LNCAP (cell line): ENCODE measurements around the gene ZNF79.

Source experiments
- CTCF ChIP-seq: fragments of 450-650 bp; IDR thresholded peaks from 2 replicates; pipeline ENCODE4 v1.5.1; 2017; ENCODE audit warnings: mild to moderate bottlenecking

ZNF79 gene

GRCh38 chr9:127411122-127411521 lies 13.1 kb upstream of the ZNF79 start:
- TF ChIP-seq CTCF: no peak

- TF ChIP-seq CTCF: no peak
Measured at GRCh38 chr9:127415141-127415540, 9.0 kb upstream of the ZNF79 start.

- no peak for TF ChIP-seq CTCF
Measured at GRCh38 chr9:127415657-127416056, 8.5 kb upstream of the ZNF79 start.

- TF ChIP-seq CTCF: no peak
Measured at GRCh38 chr9:127417131-127418036, 6.8 kb upstream of the ZNF79 start.

GRCh38 chr9:127418037-127418471 lies 6.1 kb upstream of the ZNF79 start:
- TF ChIP-seq CTCF: no peak

- no peak for TF ChIP-seq CTCF
Measured at GRCh38 chr9:127419348-127419747, 4.8 kb upstream of the ZNF79 start.

- TF ChIP-seq CTCF: no peak
Measured at GRCh38 chr9:127421057-127421456, 3.1 kb upstream of the ZNF79 start.
